HG03196 (cell line): Measurements from ENCODE around the gene EXOC6B.

Experiments used
- ATAC-seq: cut with Tn5 transposase; IDR thresholded peaks from one replicate; pipeline ENCODE4 v1.9.1; 2021; ENCODE audit not compliant: unreplicated experiment

Gene EXOC6B

DNA sequence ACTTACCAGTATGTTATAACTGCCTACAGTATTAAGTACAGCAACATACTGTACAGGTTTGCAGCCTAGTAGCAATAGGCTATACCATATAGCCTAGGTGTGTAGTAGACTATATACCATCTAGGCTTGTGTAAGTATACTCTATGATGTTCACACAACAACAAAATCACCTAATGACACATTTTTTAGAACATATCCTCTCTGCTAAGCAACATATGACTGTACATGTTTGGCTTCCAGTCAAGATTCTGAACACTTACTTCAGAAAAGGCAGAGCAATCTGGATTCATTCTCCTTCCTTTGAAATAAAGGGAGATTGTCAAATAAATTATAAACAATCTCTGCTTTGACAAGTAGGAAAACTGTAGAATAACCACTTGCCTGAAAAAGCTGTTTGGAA lies 81.8 kb downstream of the EXOC6B start:
- no peak for ATAC-seq

- no peak for ATAC-seq
Measured at GRCh38 chr2:72743481-72743880, 82.4 kb downstream of the EXOC6B start.

GRCh38 chr2:72738096-72738495 lies 87.7 kb downstream of the EXOC6B start:
- ATAC-seq: no peak

- ATAC-seq: no peak
Measured at GRCh38 chr2:72734432-72734831, 91.4 kb downstream of the EXOC6B start.

- ATAC-seq: no peak
Measured at GRCh38 chr2:72731116-72731515, 94.7 kb downstream of the EXOC6B start.

- ATAC-seq: no peak
Measured at GRCh38 chr2:72727356-72727755, 98.5 kb downstream of the EXOC6B start.

GRCh38 chr2:72723769-72724370 lies 102.0 kb downstream of the EXOC6B start:
- no peak for ATAC-seq

GRCh38 chr2:72722492-72723070 lies 103.3 kb downstream of the EXOC6B start:
- no peak for ATAC-seq

DNA sequence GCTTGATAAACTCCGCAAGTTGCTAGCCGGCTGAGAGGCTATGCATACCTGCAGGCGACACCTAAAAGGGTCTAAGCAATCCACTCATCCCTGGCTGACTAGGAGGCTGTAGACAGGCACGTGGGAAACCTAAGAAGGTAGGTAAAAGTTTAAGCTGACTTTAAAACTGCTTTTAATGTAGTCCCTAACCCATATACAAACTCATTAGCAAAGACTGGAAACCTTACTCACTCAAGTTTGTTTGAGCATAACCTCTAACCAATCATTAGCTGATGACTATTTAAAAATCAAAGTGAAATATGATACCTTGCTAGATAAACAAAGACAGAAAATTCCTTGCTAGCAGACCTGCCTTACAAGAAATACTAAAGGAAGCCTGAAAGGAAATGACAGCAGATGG lies 106.4 kb downstream of the EXOC6B start:
- no peak for ATAC-seq

- ATAC-seq: no peak
Measured at GRCh38 chr2:72718876-72719275, 107.0 kb downstream of the EXOC6B start.

GRCh38 chr2:72716601-72717000 lies 109.2 kb downstream of the EXOC6B start:
- ATAC-seq: no peak

DNA sequence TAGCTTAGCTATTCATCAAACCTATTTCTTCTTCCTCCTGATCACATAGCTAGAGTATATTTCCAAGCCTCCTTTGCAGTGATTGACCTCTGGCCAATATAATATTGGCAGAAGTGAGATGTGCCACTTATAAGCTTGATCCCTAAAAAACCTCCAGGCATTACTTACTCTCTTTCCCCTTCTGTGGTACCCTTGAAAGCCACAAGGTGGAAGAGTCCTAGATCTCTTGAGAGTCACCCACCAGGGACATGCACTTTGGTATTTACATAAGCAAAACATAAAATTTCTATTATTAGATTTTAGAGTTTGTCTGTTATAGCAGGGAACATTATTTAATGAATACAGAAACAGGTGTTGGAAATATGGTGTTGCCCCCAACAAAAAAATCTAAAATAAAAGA lies 112.0 kb downstream of the EXOC6B start:
- no peak for ATAC-seq

DNA sequence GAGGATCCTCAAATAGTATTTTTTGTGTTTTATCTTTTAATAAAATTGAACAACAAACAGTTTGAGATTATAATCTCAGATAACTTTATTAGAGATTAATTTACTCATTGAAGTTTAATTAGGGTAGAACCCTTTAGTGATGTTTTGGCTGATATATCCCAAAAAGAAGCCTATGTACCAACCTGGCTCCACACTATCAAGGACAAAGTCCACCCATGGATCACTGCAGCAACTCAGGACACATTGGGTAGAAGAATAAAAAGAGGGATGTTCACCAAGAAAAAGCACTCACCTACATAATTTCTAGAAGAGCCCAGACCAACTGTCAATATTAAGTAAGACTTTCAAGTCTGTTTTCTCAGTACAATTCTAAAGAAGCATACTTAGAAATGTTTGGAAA lies 112.9 kb downstream of the EXOC6B start:
- ATAC-seq: no peak

DNA sequence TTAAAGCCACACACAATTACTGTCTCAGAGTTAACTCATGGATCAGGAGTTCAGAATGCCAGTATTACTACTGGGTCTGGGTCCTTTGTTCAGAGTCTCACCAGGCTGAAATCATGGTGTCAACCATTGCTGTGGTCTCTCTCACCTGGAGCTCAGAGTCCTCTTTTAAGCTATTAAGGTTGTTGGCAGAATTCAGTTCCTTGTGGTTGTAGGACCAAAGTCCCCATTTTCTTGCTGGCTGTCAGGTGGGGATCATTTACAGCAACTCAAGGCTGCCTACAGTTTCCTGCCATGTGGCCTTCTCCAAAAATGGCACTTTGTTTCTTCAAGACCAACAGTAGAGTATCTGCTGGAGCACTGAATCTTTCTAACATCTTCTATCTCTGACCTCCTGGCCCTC lies 113.5 kb downstream of the EXOC6B start:
- no peak for ATAC-seq

- ATAC-seq: no peak
Measured at GRCh38 chr2:72710418-72711152, 115.2 kb downstream of the EXOC6B start.

DNA sequence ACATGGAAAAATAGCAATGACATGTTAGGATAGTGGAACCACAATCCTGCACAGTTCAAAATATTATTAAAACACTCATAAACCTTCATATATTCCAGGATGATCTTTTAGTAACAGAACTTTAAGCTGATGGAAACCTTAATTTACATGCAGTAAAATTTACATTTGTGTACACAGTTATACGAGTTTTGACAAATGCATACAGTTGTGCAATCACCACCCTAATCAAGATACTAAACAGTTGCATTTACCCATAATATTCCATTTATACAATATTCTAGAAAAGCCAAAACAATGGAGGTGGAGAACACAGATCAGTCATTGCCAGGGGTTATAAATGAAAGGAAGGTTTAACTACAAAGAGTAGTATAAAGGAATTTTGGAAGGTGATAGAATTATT lies 117.6 kb downstream of the EXOC6B start:
- ATAC-seq: no peak

- ATAC-seq: no peak
Measured at GRCh38 chr2:72698300-72698699, 127.5 kb downstream of the EXOC6B start.

GRCh38 chr2:72696559-72696958 lies 129.3 kb downstream of the EXOC6B start:
- ATAC-seq: no peak

- no peak for ATAC-seq
Measured at GRCh38 chr2:72695676-72696075, 130.2 kb downstream of the EXOC6B start.

- ATAC-seq: no peak
Measured at GRCh38 chr2:72694715-72695496, 130.9 kb downstream of the EXOC6B start.

DNA sequence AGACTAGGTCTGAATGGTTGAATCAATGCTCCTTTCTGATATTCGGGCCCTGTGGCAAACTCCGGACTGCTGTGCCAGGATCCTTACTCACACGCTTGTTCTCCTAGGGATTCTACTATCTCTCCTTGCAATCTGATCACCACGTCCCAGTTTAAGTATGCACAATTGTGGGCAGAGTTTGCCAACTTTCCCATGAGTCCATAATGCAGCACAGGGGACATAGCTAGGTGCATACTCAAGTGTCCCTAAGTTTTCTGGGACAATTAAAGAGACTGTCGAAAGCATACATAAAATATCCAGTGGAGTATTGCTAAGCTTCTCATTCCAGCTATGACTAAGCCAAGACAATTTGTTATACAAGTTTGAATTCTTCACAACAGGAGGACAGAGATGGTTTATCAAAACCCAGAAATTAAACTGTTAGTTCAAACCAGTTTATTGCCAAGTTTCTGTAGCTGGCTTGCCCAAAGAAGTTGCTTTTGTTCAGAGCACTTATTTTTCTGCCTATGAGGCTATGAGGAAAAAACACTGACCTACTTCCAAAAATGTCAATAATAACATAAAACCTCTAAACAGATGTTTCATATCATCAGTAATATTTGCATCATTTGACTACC lies 136.1 kb downstream of the EXOC6B start:
- ATAC-seq: no peak
